Mucosa of gallbladder (tissue), 1 donor: Measurements from ENCODE around the gene NAA38. TPM values are rescaled to one million over a fixed set of nuclear protein-coding genes. Genes with fewer than 3 reads are reported as not detected.
"Not testable (repeated sequence)": the region's sequence is repeated elsewhere in the genome, so short reads cannot be mapped to it uniquely, and the experiment has no call there.

Experiments used
- DNase-seq: peaks from one replicate; pipeline ENCODE4 v3.0.0-alpha.2; 2020; ENCODE audit warnings: low spot score
- total RNA-seq: library from RNA; stranded (reverse); gene quantifications from one replicate; pipeline ENCODE4 v1.2.1, GENCODE V29; 2021
- donor health status: DM: no; HTN: no; CAD: no.

The NAA38 gene
- total RNA-seq, 1 donor from 2014 or later, result 79.0 TPM

- no peak for DNase-seq
These were observed 33.1 kb downstream of the NAA38 start for GRCh38 chr17:7824021-7824924.

GRCh38 chr17:7823581-7824001 lies 33.8 kb downstream of the NAA38 start:
- DNase-seq, result no peak

GRCh38 chr17:7822126-7822525 lies 35.2 kb downstream of the NAA38 start:
- no peak for DNase-seq

- DNase-seq, result no peak
These were observed 37.1 kb downstream of the NAA38 start for GRCh38 chr17:7820231-7820630.

- no peak for DNase-seq
These were observed 38.4 kb downstream of the NAA38 start for GRCh38 chr17:7818746-7819645.

GRCh38 chr17:7818026-7818425 lies 39.3 kb downstream of the NAA38 start:
- DNase-seq, result no peak

- no peak for DNase-seq
These were observed 39.8 kb downstream of the NAA38 start for GRCh38 chr17:7817643-7817964.

GRCh38 chr17:7816926-7817642 lies 40.3 kb downstream of the NAA38 start:
- DNase-seq, result no peak

GRCh38 chr17:7814969-7815368 lies 42.4 kb downstream of the NAA38 start:
- no peak for DNase-seq

- no peak for DNase-seq
These were observed 46.1 kb downstream of the NAA38 start for GRCh38 chr17:7811251-7811650.

- DNase-seq, result not testable (repeated sequence)
These were observed 47.5 kb downstream of the NAA38 start for GRCh38 chr17:7809791-7810343.

- no peak for DNase-seq
These were observed 48.1 kb downstream of the NAA38 start for GRCh38 chr17:7809086-7809790.

GRCh38 chr17:7807206-7807605 lies 50.2 kb downstream of the NAA38 start:
- no peak for DNase-seq

Other genes starting within 250 kb of the NAA38 start
- 39.3 TPM for gene FXR2, start 242.7 kb downstream of the NAA38 start, total RNA-seq
- 120 TPM for gene SAT2, start 229.7 kb downstream of the NAA38 start, total RNA-seq
- gene SHBG, start 227.4 kb downstream of the NAA38 start, total RNA-seq, result 0.89 TPM
- gene ATP1B2, start 206.6 kb downstream of the NAA38 start, total RNA-seq, result 7.7 TPM
- 48.7 TPM for gene TP53, start 170.1 kb downstream of the NAA38 start, total RNA-seq
- 9.0 TPM for gene WRAP53, start 169.1 kb downstream of the NAA38 start, total RNA-seq
- gene EFNB3, start 152.4 kb downstream of the NAA38 start, total RNA-seq, result 1.6 TPM
- 0.95 TPM for gene DNAH2, start 139.8 kb downstream of the NAA38 start, total RNA-seq
- gene KDM6B, start 23.3 kb downstream of the NAA38 start, total RNA-seq, result 52.5 TPM
- gene TMEM88, start 2.5 kb downstream of the NAA38 start, total RNA-seq, result 5.8 TPM
- gene CYB5D1, start 444 bp upstream of the NAA38 start, total RNA-seq, result 21.9 TPM
- gene CHD3, start 31.2 kb upstream of the NAA38 start, total RNA-seq, result 127 TPM
- gene RNF227, start 58.7 kb upstream of the NAA38 start, total RNA-seq, result 3.5 TPM
- 2.5 TPM for gene KCNAB3, start 72.3 kb upstream of the NAA38 start, total RNA-seq
- 147 TPM for gene TRAPPC1, start 74.4 kb upstream of the NAA38 start, total RNA-seq
- gene CNTROB, start 74.6 kb upstream of the NAA38 start, total RNA-seq, result 32.1 TPM
- 0.63 TPM for gene GUCY2D, start 145.1 kb upstream of the NAA38 start, total RNA-seq
- 14.0 TPM for gene ALOX15B, start 181.5 kb upstream of the NAA38 start, total RNA-seq
- 0.43 TPM for gene ALOX12B, start 230.2 kb upstream of the NAA38 start, total RNA-seq